GM12878 (cell line): ENCODE data around the gene G2E3. TPM values are rescaled to one million over a fixed set of nuclear protein-coding genes. Genes with fewer than 3 reads are reported as not detected.

ENCODE experiments used
- ATAC-seq: fragments of 200-7000 bp; cut with Tn5 transposase; 3 replicates; pipeline ENCODE4 v1.9.1; 2020; ENCODE audit warnings: mild to moderate bottlenecking, moderate library complexity
- BruUV-seq: library from RNA; stranded (reverse); fragments of 400-500 nt; replicated peaks from 2 replicates; lab custom pipeline; 2021; lab: Mats Ljungman, UMichigan
- CTCF ChIA-PET: fragments of 300-600 bp; sonication (Branson Sonifier 250); formaldehyde crosslinking; extraction: SDS; loops from one replicate; lab custom pipeline; 2021; ENCODE audit warnings: inconsistent platforms; lab: Yijun Ruan, JAX
- POLR2A ChIA-PET: fragments of 350-600 bp; formaldehyde crosslinking; extraction: SDS; loops from one replicate; lab custom pipeline; 2021; ENCODE audit warnings: inconsistent platforms; lab: Charles Lee
- RAD21 ChIA-PET: fragments of 300-600 bp; sonication (Branson Sonifier 250); formaldehyde crosslinking; loops from one replicate; lab custom pipeline; 2023; ENCODE audit warnings: antibody characterized with exemption; ENCODE audit not compliant: unreplicated experiment; lab: Charles Lee
- SMC1A ChIA-PET: fragments of 300-600 bp; sonication (Branson Sonifier 250); formaldehyde crosslinking; loops from one replicate; lab custom pipeline; 2023; ENCODE audit not compliant: unreplicated experiment, uncharacterized antibody; lab: Charles Lee
- DNase-seq: peaks from one replicate; pipeline ENCODE4 v3.0.0-alpha.2; 2011; ENCODE audit warnings: low read depth, low spot score
- FAIRE-seq: peaks from 3 replicates; lab custom pipeline; 2011; peaks lifted over from hg19 to GRCh38; lab: Jason Lieb, UNC
- H2AFZ ChIP-seq: 2 replicates; pipeline ENCODE4 v1.6.0; 2011; ENCODE audit warnings: low read depth, low read length, control low read depth; ENCODE audit not compliant: control insufficient read depth
- H3K27ac ChIP-seq: 2 replicates; pipeline ENCODE4 v1.5.1; 2011; ENCODE audit warnings: control low read depth; ENCODE audit not compliant: control insufficient read depth, insufficient read depth
- H3K27me3 ChIP-seq, 2 experiments: replicated peaks in 1 of 2; 2 replicates each; pipeline versions ENCODE4 v1.6.0 to v1.6.1; 2011; ENCODE audit warnings: low read length in 1 of 2; ENCODE audit not compliant: control insufficient read depth in 2 of 2, insufficient read depth in 2 of 2
- H3K36me3 ChIP-seq, 2 experiments: 2 replicates each; pipeline ENCODE4 v1.5.1; 2011; ENCODE audit warnings: low read length in 1 of 2; ENCODE audit not compliant: control insufficient read depth in 2 of 2, insufficient read depth in 2 of 2
- H3K4me1 ChIP-seq: 2 replicates; pipeline ENCODE4 v1.6.1; 2011; ENCODE audit warnings: mild to moderate bottlenecking, low read length, moderate library complexity, mixed read lengths; ENCODE audit not compliant: control insufficient read depth, insufficient read depth
- H3K4me2 ChIP-seq: 2 replicates; pipeline ENCODE4 v1.6.0; 2011; ENCODE audit warnings: control low read depth; ENCODE audit not compliant: control insufficient read depth, insufficient read depth
- H3K4me3 ChIP-seq: fragments of 200-600 bp; sonication (generic); 2 replicates; pipeline ENCODE4 v1.5.1; 2016
- H3K79me2 ChIP-seq: 2 replicates; pipeline ENCODE4 v1.6.0; 2011; ENCODE audit warnings: low read length; ENCODE audit not compliant: control insufficient read depth, insufficient read depth
- H3K9ac ChIP-seq: 2 replicates; pipeline ENCODE4 v1.8.0; 2011; ENCODE audit warnings: low read length, control low read depth, mixed read lengths; ENCODE audit not compliant: control insufficient read depth, insufficient read depth
- H3K9me3 ChIP-seq: replicated peaks from 3 replicates; pipeline ENCODE4 v1.5.1; 2011; ENCODE audit warnings: mild to moderate bottlenecking, low read length; ENCODE audit not compliant: control insufficient read depth, insufficient read depth
- H4K20me1 ChIP-seq: 2 replicates; pipeline ENCODE4 v1.6.0; 2011; ENCODE audit not compliant: control insufficient read depth, insufficient read depth
- ATF2 ChIP-seq: IDR thresholded peaks from 2 replicates; pipeline ENCODE4 v1.6.1; 2012; ENCODE audit warnings: low read length, inconsistent platforms
- EZH2 ChIP-seq: IDR thresholded peaks from 2 replicates; pipeline ENCODE4 v1.6.1; 2012; ENCODE audit warnings: low read depth, mild to moderate bottlenecking, control low read depth, inconsistent platforms, low read length, borderline replicate concordance; ENCODE audit not compliant: control insufficient read depth
- GATAD2B ChIP-seq: fragments of 450-650 bp; conservative IDR thresholded peaks from 2 replicates; pipeline ENCODE4 v1.6.1; 2017; ENCODE audit warnings: low read depth, mild to moderate bottlenecking, moderate library complexity
- WRNIP1 ChIP-seq: IDR thresholded peaks from 2 replicates; pipeline ENCODE4 v1.6.1; 2011; ENCODE audit warnings: low read depth, low read length, improper control_type of control experiment, borderline replicate concordance
- ZNF687 ChIP-seq: fragments of 450-650 bp; IDR thresholded peaks from 2 replicates; pipeline ENCODE4 v1.6.1; 2017; ENCODE audit warnings: mild to moderate bottlenecking, moderate library complexity
- WGBS: methylation state at CpG from one replicate; pipeline ENCODE4 v1.1.6; 2016; ENCODE audit warnings: low lambda C conversion rate; ENCODE audit not compliant: insufficient replicate concordance, insufficient coverage; ENCODE audit errors: missing lambda C conversion rate; 5-methylcytosine and 5-hydroxymethylcytosine counted together
- in situ Hi-C: fragments of 300-500 bp; cut with MboI; formaldehyde crosslinking; loops from 9 replicates; pipeline ENCODE4 v1.14.3; 2018; ENCODE audit warnings: mixed read lengths
- intact Hi-C: fragments of 100-400 bp; cut with micrococcal nuclease; formaldehyde crosslinking; loops from one replicate; pipeline ENCODE4 v1.14.2; 2022; ENCODE audit not compliant: unreplicated experiment
- polyA plus RNA-seq, 11 experiments: library from polyadenylated mRNA; depleted of rRNA in 4 of 11; unstranded in 6 of 11; stranded (reverse) in 5 of 11; fragments of >200 nt; fragmentation: Nextera tagmentation in 4 of 11; fragmentation: Illumina TruSeq in 1 of 11; extraction: Ambion mirVana in 4 of 11; extraction: Trizol in 1 of 11; gene quantifications; 1 replicate in 1 of 11; 2 replicates in 10 of 11; pipeline versions ENCODE4 v1.2.1 to v1.2.3, GENCODE V29; 2011 to 2016; ENCODE audit warnings: inconsistent platforms in 2 of 11, missing spikeins in 2 of 11, low read depth in 1 of 11
- total RNA-seq, 4 experiments: library from RNA; depleted of rRNA in 3 of 4; stranded (reverse); fragments of >200 nt in 3 of 4; fragmentation: Illumina TruSeq in 1 of 4; extraction: Trizol in 1 of 4; gene quantifications; 2 replicates each; pipeline versions ENCODE4 v1.2.1 to v1.2.3, GENCODE V29; 2013 to 2021

G2E3 gene
- total and polyA plus RNA-seq, 10 of the 15 experiments (the other 5 are each of a cell fraction or from before 2014, with no cell fraction given) = 10.0 to 38.0 (median 21.1) TPM

- ATAC-seq (no peak), DNase-seq (no peak), FAIRE-seq (no peak)
- 60% methylated on average over 12 of the region's 12 CpGs for WGBS
- Histone ChIP-seq H4K20me1 (no peaks in the 10 kb centered on the region), H3K4me1 (no peaks in the 10 kb centered on the region), H3K4me3 (no peak overlapping the region), H3K79me2 (no peaks in the 10 kb centered on the region), H2AFZ (no peak overlapping the region), H3K4me2 (no peak overlapping the region), H3K9ac (no peak overlapping the region), H3K27me3 (no peaks in the 10 kb centered on the region), H3K36me3 (no peaks in the 10 kb centered on the region), H3K27ac (no peak overlapping the region), H3K9me3 (no peaks in the 10 kb centered on the region)
- ChIA-PET CTCF (interaction anchor here (0.6 kb wide), 2 partner anchors 9 to 352 kb away, joined by 3 read pairs; no protein-coding TSS in a partner anchor), POLR2A (no interaction called here), RAD21 (interaction anchor here (0.6 kb wide), 1 partner anchor 271 kb away, joined by 5 read pairs; no protein-coding TSS in a partner anchor), SMC1A (no interaction called here)
- BruUV-seq = no TSS peak
- in situ Hi-C loops (no loop called here), intact Hi-C loops (no loop called here)
- TF ChIP-seq EZH2 (no peak), GATAD2B (no peak), WRNIP1 (no peak), ZNF687 (no peak), ATF2 (no peak)
These were observed 29.9 kb upstream of the G2E3 start for GRCh38 chr14:30528778-30529642.
